Fibroblast of lung (primary cell): Measurements from ENCODE around the gene AKAP6.

ENCODE experiments used
- EZH2 ChIP-seq: IDR thresholded peaks from 2 replicates; pipeline ENCODE4 v1.5.1; 2012; ENCODE audit warnings: low read length, control low read depth, mild to moderate bottlenecking; ENCODE audit errors: missing control alignments
- TF ChIP-seq, protein P1 (sequence below), 2 donors: IDR thresholded peaks in 1 of 2; conservative IDR thresholded peaks in 1 of 2; 1 replicate in 1 of 2; 2 replicates in 1 of 2; pipeline ENCODE4 v1.5.1; 2011 to 2012; ENCODE audit warnings: low read length in 2 of 2, control low read depth in 1 of 2, inconsistent platforms in 1 of 2, low read depth in 1 of 2, mild to moderate bottlenecking in 1 of 2

DNA sequence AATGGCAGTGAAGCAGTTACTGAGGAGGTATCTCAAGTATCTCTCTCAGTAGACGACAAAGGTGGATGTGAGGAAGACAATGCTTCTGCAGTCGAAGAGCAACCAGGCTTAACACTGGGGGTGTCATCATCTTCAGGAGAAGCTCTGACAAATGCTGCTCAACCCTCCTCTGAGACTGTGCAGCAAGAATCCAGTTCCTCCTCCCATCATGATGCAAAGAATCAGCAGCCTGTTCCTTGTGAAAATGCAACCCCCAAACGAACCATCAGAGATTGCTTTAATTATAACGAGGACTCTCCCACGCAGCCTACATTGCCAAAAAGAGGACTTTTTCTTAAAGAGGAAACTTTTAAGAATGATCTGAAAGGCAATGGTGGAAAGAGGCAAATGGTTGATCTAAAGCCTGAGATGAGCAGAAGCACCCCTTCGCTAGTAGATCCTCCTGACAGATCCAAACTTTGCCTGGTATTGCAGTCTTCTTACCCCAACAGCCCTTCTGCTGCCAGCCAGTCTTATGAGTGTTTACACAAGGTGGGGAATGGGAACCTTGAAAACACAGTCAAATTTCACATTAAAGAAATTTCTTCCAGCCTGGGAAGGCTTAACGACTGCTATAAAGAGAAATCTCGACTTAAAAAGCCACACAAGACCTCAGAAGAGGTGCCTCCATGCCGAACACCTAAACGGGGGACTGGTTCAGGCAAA is 216.6 kb downstream of the AKAP6 start:
- TF ChIP-seq, protein P1, sequence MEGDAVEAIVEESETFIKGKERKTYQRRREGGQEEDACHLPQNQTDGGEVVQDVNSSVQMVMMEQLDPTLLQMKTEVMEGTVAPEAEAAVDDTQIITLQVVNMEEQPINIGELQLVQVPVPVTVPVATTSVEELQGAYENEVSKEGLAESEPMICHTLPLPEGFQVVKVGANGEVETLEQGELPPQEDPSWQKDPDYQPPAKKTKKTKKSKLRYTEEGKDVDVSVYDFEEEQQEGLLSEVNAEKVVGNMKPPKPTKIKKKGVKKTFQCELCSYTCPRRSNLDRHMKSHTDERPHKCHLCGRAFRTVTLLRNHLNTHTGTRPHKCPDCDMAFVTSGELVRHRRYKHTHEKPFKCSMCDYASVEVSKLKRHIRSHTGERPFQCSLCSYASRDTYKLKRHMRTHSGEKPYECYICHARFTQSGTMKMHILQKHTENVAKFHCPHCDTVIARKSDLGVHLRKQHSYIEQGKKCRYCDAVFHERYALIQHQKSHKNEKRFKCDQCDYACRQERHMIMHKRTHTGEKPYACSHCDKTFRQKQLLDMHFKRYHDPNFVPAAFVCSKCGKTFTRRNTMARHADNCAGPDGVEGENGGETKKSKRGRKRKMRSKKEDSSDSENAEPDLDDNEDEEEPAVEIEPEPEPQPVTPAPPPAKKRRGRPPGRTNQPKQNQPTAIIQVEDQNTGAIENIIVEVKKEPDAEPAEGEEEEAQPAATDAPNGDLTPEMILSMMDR (conservative IDR thresholded peaks at IDR 0.05 in 1 of 2, IDR thresholded peaks at IDR 0.05 in 1 of 2; ENCODE audit: low read depth in 1 of 2, low read length in 2 of 2) = no peak
- no peak for TF ChIP-seq EZH2
